ENCODE data around the gene CNPY2.

GRCh38 chr12:56299308-56299852 lies 16.4 kb downstream of the CNPY2 start:
- TF ChIP-seq CTCF (IDR thresholded peaks at IDR 0.05; ENCODE audit: borderline replicate concordance, extremely low read depth, low read length, poor library complexity, severe bottlenecking) (no peak), EZH2 (IDR thresholded peaks at IDR 0.05; ENCODE audit: borderline replicate concordance, low read depth, low read length, severe bottlenecking) (no peak)

All from DND-41 (cell line).